Thyroid gland (tissue), 4 donors: ENCODE measurements around the gene SPATC1L. TPM values are rescaled to one million over a fixed set of nuclear protein-coding genes. Genes with fewer than 3 reads are reported as not detected.
"Not testable (repeated sequence)": the region's sequence is repeated elsewhere in the genome, so short reads cannot be mapped to it uniquely, and the experiment has no call there.

ENCODE experiments used
- DNase-seq, 2 donors: peaks; one replicate each; pipeline ENCODE4 v3.0.0-alpha.2; 2019
- H3K27ac ChIP-seq, 3 donors: fragments of 200-600 bp; sonication (generic); 1 replicate in 2 of 3; 2 replicates in 1 of 3; pipeline ENCODE4 v1.5.1; 2016 to 2019; ENCODE audit warnings: mild to moderate bottlenecking in 1 of 3, moderate library complexity in 1 of 3
- H3K27me3 ChIP-seq: fragments of 200-600 bp; sonication (generic); one replicate; pipeline ENCODE4 v1.5.1; 2019
- H3K36me3 ChIP-seq, 2 donors: fragments of 200-600 bp; sonication (generic); one replicate each; pipeline ENCODE4 v1.5.1; 2016 to 2019
- H3K4me1 ChIP-seq, 2 donors: fragments of 200-600 bp; sonication (generic); one replicate each; pipeline ENCODE4 v1.5.1; 2017 to 2019
- H3K4me3 ChIP-seq, 3 donors: fragments of 200-600 bp; sonication (generic); replicated peaks in 1 of 3; 1 replicate in 2 of 3; 2 replicates in 1 of 3; pipeline ENCODE4 v1.5.1; 2016; ENCODE audit warnings: mild to moderate bottlenecking in 1 of 3
- H3K9me3 ChIP-seq: fragments of 200-600 bp; sonication (generic); one replicate; pipeline ENCODE4 v1.5.1; 2017
- POLR2A ChIP-seq, 2 donors: fragments of 450-650 bp; IDR thresholded peaks; one replicate each; pipeline ENCODE4 v1.6.1; 2017; ENCODE audit warnings: antibody characterized with exemption in 2 of 2, mild to moderate bottlenecking in 2 of 2, moderate library complexity in 1 of 2
- WGBS, 2 donors: methylation state at CpG; one replicate each; pipeline ENCODE4 v1.1.5; 2017; 5-methylcytosine and 5-hydroxymethylcytosine counted together
- intact Hi-C: fragments of 100-400 bp; cut with DNase I; formaldehyde crosslinking; loops from one replicate; pipeline ENCODE4 v1.15.1; 2023
- total RNA-seq, 4 donors: library from RNA; depleted of rRNA; stranded (reverse); fragments of >200 nt; gene quantifications; one replicate each; pipeline ENCODE4 v1.2.3, GENCODE V29; 2016
- TF ChIP-seq, protein P1 (sequence below), 6 experiments: fragments of 200-600 bp in 3 of 6; fragments of 450-650 bp in 3 of 6; sonication (generic) in 3 of 6; IDR thresholded peaks; one replicate each; pipeline ENCODE4 v1.5.1; 2016 to 2019; ENCODE audit warnings: antibody characterized with exemption in 6 of 6, mild to moderate bottlenecking in 2 of 6, inconsistent platforms in 1 of 6, moderate library complexity in 1 of 6

Gene SPATC1L
- total RNA-seq, 4 donors from 2014 or later, result 3.5 to 9.0 (median 5.8) TPM

DNA sequence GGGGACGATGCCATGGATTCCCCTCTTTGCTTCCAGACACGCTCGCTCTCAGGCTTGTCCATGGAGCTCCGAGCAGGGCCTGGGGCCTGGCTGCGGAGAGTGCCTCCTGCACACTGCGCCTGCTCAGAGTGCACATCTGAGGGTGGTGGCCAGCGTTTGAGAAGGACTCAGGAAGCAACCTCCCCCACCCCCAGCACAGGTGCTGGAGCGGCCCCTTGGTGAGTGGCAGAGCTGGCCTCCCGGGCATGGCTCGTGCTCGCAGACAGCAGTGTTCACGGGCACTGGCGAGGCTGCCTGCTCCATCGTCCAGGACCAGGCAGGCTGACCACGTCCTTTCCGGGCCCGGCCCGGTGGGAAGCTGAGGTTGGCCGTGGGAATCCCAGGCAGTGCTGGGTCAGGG, 2.8 kb downstream of the SPATC1L start:
- DNase-seq, result no peak
- TF ChIP-seq POLR2A (IDR thresholded peaks at IDR 0.05), result no peak
- TF ChIP-seq, protein P1, sequence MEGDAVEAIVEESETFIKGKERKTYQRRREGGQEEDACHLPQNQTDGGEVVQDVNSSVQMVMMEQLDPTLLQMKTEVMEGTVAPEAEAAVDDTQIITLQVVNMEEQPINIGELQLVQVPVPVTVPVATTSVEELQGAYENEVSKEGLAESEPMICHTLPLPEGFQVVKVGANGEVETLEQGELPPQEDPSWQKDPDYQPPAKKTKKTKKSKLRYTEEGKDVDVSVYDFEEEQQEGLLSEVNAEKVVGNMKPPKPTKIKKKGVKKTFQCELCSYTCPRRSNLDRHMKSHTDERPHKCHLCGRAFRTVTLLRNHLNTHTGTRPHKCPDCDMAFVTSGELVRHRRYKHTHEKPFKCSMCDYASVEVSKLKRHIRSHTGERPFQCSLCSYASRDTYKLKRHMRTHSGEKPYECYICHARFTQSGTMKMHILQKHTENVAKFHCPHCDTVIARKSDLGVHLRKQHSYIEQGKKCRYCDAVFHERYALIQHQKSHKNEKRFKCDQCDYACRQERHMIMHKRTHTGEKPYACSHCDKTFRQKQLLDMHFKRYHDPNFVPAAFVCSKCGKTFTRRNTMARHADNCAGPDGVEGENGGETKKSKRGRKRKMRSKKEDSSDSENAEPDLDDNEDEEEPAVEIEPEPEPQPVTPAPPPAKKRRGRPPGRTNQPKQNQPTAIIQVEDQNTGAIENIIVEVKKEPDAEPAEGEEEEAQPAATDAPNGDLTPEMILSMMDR (IDR thresholded peaks at IDR 0.05), result no peak
- H3K9me3 ChIP-seq, result no peaks in the 10 kb centered on the region
- no peak overlapping the region for H3K27ac ChIP-seq
- H3K4me3 ChIP-seq, result no peak overlapping the region
- whole genome bisulfite sequencing, 2 donors, result 92 to 100% methylated on average over 1 to 9 of the region's 19 CpGs
- no peaks in the 10 kb centered on the region for H3K27me3 ChIP-seq
- H3K36me3 ChIP-seq, result no peaks in the 10 kb centered on the region
- H3K4me1 ChIP-seq, result no peaks in the 10 kb centered on the region
- intact Hi-C loops, result loop anchor here (10.0 kb wide), 1 partner anchor 197 kb away; the partner anchor contains the start of gene COL6A1

DNA sequence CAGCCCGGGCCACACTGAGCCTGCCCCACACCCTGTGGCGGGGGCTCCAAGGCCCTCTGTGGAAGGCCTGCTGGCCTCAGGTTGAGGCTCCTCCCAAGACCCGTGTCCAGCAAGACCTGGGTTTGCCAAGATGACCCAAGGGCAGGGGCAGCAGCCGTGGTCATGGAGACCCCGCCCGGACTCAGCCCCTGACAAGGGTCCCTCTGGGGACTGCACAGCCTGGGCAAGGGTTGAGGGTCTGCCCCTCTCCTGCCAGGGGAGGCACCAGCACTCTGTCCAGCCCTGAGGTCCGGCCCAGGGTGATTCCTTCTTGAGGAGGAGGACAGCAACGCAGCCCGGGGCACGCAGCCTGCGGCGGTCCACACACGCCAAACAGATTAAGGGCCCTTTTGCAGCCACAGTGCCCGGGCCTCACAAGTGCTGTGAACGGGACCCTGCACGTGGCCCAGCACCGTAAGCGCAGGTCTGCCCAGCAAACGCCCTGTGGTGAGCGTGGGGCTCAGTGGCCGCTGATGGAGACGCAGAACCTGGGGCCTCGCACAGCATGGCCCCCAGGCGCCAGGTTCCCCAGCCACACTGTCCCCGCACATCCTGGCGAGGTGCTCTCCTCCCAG, 3.4 kb downstream of the SPATC1L start:
- Histone ChIP-seq H3K9me3 (no peaks in the 10 kb centered on the region), H3K27me3 (no peaks in the 10 kb centered on the region), H3K4me1 (no peaks in the 10 kb centered on the region), H3K4me3 (no peak overlapping the region), H3K36me3 (no peaks in the 10 kb centered on the region), H3K27ac (no peak overlapping the region)
- no peak for TF ChIP-seq POLR2A (IDR thresholded peaks at IDR 0.05)
- TF ChIP-seq, protein P1 (IDR thresholded peaks at IDR 0.05), result no peak
- DNase-seq, result no peak
- intact Hi-C loops, result loop anchor here (10.0 kb wide), 1 partner anchor 196 kb away; the partner anchor contains the start of gene COL6A1
- WGBS, 2 donors, result 80 to 90% methylated on average over 4 to 7 of the region's 26 CpGs

GRCh38 chr21:46180079-46180722, 4.1 kb downstream of the SPATC1L start:
- H3K9me3 ChIP-seq, result no peaks in the 10 kb centered on the region
- H3K27ac ChIP-seq, result no peak overlapping the region
- no peak for TF ChIP-seq POLR2A (IDR thresholded peaks at IDR 0.05)
- TF ChIP-seq, protein P1 (IDR thresholded peaks at IDR 0.05), result no peak
- intact Hi-C loops, result loop anchor here (10.0 kb wide), 1 partner anchor 195 kb away; the partner anchor contains the start of gene COL6A1
- H3K4me1 ChIP-seq, result no peaks in the 10 kb centered on the region
- no peak for DNase-seq
- H3K27me3 ChIP-seq, result no peaks in the 10 kb centered on the region
- WGBS, 2 donors, result 65 to 72% methylated on average over 20 to 24 of the region's 24 CpGs
- no peaks in the 10 kb centered on the region for H3K36me3 ChIP-seq
- no peak overlapping the region for H3K4me3 ChIP-seq

GRCh38 chr21:46179708-46180078, 4.6 kb downstream of the SPATC1L start:
- 50 to 71% methylated on average over 1 to 17 of the region's 17 CpGs for WGBS, 2 donors
- TF ChIP-seq, protein P1 (IDR thresholded peaks at IDR 0.05), result no peak
- TF ChIP-seq POLR2A (IDR thresholded peaks at IDR 0.05), result no peak
- Histone ChIP-seq H3K27ac (no peak overlapping the region), H3K4me1 (no peaks in the 10 kb centered on the region), H3K36me3 (no peaks in the 10 kb centered on the region), H3K9me3 (no peaks in the 10 kb centered on the region), H3K4me3 (no peak overlapping the region), H3K27me3 (no peaks in the 10 kb centered on the region)
- DNase-seq, result no peak
- intact Hi-C loops, result loop anchor here (10.0 kb wide), 1 partner anchor 195 kb away; the partner anchor contains the start of gene COL6A1

- no peaks in the 10 kb centered on the region for H3K36me3 ChIP-seq
- no peaks in the 10 kb centered on the region for H3K27me3 ChIP-seq
- no peak overlapping the region for H3K27ac ChIP-seq
- DNase-seq, result no peak
- intact Hi-C loops, result no loop called here
- no peaks in the 10 kb centered on the region for H3K9me3 ChIP-seq
- no peaks in the 10 kb centered on the region for H3K4me1 ChIP-seq
- H3K4me3 ChIP-seq, result no peak overlapping the region
- TF ChIP-seq, protein P1 (IDR thresholded peaks at IDR 0.05), result no peak
- no peak for TF ChIP-seq POLR2A (IDR thresholded peaks at IDR 0.05)
- whole genome bisulfite sequencing, 2 donors, result 87 to 88% methylated on average over 4 of the region's 4 CpGs
These were observed 5.3 kb downstream of the SPATC1L start for GRCh38 chr21:46178961-46179360.

GRCh38 chr21:46176443-46177129, 7.7 kb downstream of the SPATC1L start:
- H3K9me3 ChIP-seq, intact Hi-C loops, H3K27me3 ChIP-seq, DNase-seq, H3K4me1 ChIP-seq, H3K27ac ChIP-seq, H3K4me3 ChIP-seq, H3K36me3 ChIP-seq: not testable (repeated sequence)
- WGBS, 2 donors, result 96 to 97% methylated on average over 3 of the region's 3 CpGs
